ENCODE measurements around the gene E2F1.

Gene E2F1

DNA sequence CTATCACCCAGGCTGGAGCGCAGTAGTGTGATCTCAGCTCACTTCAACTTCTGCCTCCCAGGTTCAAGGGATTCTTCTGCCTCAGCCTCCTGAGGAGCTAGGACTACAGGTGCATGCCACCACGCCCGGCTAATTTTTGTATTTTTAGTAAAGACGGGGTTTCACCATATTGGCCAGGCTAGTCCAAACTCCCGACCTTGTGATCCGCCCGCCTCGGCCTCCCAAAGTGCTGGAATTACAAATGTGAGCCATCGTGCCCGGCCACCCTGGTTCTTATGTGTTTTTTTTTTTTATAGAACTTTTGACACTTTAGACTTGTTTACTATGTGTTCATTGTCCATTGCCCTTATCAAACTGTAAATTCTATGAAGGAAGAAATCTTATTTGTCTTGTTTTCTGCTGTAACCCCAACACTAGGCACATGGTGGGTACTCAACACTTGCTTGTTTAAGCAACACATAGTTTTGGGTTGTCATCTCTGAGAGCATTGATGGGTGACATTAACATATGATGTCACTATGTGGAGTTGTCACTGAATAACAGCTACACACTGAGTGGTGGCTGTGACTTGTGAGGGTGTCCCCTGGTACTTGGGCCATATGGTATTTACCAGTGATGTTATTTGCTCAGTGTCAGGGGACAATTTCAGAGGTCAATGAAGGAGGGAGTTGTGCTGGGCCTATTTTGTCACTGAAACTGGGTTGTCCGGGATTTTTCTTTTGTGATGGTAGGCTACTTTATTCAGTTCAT is 35.4 kb upstream of the E2F1 start:
- TF ChIP-seq, protein P1, sequence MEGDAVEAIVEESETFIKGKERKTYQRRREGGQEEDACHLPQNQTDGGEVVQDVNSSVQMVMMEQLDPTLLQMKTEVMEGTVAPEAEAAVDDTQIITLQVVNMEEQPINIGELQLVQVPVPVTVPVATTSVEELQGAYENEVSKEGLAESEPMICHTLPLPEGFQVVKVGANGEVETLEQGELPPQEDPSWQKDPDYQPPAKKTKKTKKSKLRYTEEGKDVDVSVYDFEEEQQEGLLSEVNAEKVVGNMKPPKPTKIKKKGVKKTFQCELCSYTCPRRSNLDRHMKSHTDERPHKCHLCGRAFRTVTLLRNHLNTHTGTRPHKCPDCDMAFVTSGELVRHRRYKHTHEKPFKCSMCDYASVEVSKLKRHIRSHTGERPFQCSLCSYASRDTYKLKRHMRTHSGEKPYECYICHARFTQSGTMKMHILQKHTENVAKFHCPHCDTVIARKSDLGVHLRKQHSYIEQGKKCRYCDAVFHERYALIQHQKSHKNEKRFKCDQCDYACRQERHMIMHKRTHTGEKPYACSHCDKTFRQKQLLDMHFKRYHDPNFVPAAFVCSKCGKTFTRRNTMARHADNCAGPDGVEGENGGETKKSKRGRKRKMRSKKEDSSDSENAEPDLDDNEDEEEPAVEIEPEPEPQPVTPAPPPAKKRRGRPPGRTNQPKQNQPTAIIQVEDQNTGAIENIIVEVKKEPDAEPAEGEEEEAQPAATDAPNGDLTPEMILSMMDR (IDR thresholded peaks at IDR 0.05; ENCODE audit: control insufficient read depth, insufficient read depth, low read depth, low read length, missing control alignments): no peak
- H3K4me3 ChIP-seq (ENCODE audit: control insufficient read depth, low read depth, low read length): no peak overlapping the region
- DNase-seq (ENCODE audit: low read depth): no peak

DNA sequence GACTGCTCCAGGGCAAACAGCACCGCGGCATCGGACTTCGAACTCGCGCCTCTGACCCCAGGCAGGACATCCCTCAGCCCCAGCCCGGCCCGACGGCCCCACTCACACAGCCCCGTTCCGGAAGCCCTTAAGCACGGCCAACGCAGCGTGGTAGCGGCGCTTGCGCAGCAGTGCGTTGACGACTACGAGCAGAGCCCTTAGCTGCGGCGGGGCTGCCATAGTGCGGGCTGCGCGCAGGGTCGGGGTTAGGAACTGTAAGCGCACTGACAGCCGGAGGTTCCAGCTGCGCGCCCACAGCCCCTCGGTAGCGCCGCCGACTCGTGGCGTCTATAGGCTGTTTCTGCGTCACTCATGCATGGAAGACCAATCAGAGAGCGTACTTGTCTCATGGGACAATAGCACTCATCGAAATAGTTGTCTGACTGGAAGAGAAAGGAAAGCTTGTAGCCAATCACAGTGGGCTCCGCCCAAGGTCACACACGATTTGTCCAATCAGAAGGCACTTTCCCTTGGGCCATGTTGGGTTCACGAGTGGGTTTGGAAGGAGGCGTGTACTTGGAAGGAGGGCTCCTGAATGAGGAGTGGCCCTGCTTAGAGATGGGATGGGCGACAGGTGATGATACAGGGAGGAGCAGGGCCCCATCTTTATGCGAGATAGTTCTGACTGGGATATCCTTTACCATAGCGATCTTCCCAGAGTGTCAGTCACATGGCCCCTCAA is 34.0 kb upstream of the E2F1 start, which contains the start of gene PXMP4:
Gene PXMP4 (minus strand): TSS at position 322 of the 721 bp plus-strand sequence. CDS start 103 bp downstream, at position 219.
- H3K4me3 ChIP-seq (ENCODE audit: control insufficient read depth, low read depth, low read length): peak within 1 kb of the TSS; percentile 98
- peak; percentile 95 for DNase-seq (ENCODE audit: low read depth)
- TF ChIP-seq, protein P1 (IDR thresholded peaks at IDR 0.05; ENCODE audit: control insufficient read depth, insufficient read depth, low read depth, low read length, missing control alignments): no peak

DNA sequence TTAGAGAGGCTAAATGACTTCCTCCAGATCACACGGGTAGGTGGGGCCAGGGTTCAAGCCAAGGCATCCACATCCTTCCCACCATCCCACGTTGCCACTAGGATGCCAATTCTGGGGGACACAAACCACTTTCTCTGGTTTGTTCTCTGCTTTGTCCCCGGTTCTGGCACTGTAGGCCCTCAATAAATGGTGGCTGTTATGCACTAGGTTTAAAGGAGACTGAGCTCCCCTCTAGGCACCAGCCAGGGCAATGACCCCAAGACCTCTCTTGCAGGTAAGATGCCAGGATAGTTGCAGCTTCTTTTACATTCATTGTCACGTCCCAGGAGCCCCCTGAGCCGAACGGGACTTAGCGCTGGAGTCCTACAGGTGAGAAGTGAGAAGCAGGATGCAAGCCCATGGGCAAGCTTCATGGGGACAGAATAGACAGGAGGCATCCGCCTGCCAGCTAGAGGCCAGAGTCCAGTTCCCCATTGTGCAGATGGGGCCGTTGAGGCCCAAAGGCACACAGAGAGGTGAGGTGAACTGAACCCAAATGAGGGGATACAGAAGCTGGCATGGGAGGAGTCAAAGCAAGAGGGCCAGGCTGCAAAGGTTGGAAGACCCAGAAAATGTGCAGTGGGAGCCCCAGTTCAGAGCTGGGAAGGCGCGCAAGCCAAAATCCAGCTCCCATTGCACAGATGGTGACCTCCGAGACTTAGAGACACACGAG is 33.2 kb upstream of the E2F1 start:
- DNase-seq (ENCODE audit: low read depth): no peak
- TF ChIP-seq, protein P1 (IDR thresholded peaks at IDR 0.05; ENCODE audit: control insufficient read depth, insufficient read depth, low read depth, low read length, missing control alignments): no peak

DNA sequence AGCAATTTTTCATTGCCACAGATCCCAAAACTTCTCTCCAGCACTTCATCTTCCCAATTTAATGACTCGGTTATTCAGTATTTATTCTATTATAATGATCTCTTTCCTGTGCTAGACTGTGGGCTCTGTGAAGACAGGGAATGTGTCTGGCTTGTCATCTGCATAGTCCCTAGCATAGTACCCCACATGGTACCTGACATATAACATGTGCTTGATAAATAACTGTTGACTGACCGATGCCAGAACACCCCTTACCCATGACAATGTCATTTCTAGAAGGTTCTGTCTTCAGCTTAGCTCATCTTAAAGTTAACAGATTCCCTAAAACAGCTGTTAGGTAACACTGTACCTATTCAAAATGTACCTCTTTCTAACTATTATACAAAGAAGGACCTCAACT is 30.3 kb upstream of the E2F1 start:
- no peak for DNase-seq (ENCODE audit: low read depth)
- TF ChIP-seq, protein P1 (IDR thresholded peaks at IDR 0.05; ENCODE audit: control insufficient read depth, insufficient read depth, low read depth, low read length, missing control alignments): no peak
- H3K4me3 ChIP-seq (ENCODE audit: control insufficient read depth, low read depth, low read length): no peak overlapping the region

More for the DNA sequence above, 33.2 kb upstream of the E2F1 start:
- peak overlapping the region; percentile 98 for H3K4me3 ChIP-seq (ENCODE audit: control insufficient read depth, low read depth, low read length)

DNA sequence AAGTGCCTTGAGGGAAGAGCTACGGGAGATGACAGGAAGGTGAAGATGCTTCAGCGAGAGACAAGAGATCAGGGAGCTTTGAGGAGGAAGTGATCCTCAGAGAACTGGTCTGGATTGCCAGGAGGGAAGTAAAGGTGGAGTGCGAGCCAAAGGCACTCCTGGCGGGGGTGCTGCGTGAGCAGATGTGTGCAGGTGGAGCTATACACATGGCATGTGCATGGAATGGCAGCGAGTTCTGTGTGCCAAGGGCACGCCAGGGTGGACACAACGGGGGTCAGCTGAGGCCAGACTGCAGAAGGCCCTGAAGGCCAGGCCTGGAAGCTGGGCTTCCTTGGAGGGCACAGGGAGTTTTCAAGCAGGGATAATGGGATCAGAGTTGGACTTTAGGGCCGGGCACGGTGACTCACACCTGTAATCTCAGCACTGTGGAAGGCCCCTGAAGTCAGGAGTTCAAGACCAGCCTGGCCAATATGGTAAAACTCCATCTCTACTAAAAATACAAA is 27.7 kb upstream of the E2F1 start:
- TF ChIP-seq, protein P1 (IDR thresholded peaks at IDR 0.05; ENCODE audit: control insufficient read depth, insufficient read depth, low read depth, low read length, missing control alignments): no peak
- H3K4me3 ChIP-seq (ENCODE audit: control insufficient read depth, low read depth, low read length): no peak overlapping the region
- DNase-seq (ENCODE audit: low read depth): no peak

DNA sequence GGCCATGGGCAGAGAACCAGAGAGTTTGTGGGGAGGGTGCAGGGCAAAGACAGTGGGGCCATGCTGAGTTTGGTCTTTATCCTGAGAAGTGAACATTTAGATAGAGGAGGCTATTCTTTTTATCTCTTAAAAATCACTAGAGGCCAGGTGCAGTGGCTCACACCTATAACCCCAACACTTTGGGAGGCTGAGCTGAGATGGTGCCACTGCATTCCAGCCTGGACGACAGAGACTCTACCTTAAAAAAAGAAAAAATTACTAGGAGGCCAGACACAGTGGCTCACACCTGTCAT is 25.2 kb upstream of the E2F1 start:
- DNase-seq (ENCODE audit: low read depth): no peak
- no peak overlapping the region for H3K4me3 ChIP-seq (ENCODE audit: control insufficient read depth, low read depth, low read length)
- TF ChIP-seq, protein P1 (IDR thresholded peaks at IDR 0.05; ENCODE audit: control insufficient read depth, insufficient read depth, low read depth, low read length, missing control alignments): no peak
